C4-2B (cell line): ENCODE measurements around the gene SFTA2.

Source experiments
- ZFX ChIP-seq: fragments of 450-650 bp; IDR thresholded peaks from 2 replicates; pipeline ENCODE4 v1.6.1; 2017
- TF ChIP-seq, protein P1 (sequence below): fragments of 450-650 bp; conservative IDR thresholded peaks from 2 replicates; pipeline ENCODE4 v1.5.1; 2017; ENCODE audit warnings: mild to moderate bottlenecking

DNA sequence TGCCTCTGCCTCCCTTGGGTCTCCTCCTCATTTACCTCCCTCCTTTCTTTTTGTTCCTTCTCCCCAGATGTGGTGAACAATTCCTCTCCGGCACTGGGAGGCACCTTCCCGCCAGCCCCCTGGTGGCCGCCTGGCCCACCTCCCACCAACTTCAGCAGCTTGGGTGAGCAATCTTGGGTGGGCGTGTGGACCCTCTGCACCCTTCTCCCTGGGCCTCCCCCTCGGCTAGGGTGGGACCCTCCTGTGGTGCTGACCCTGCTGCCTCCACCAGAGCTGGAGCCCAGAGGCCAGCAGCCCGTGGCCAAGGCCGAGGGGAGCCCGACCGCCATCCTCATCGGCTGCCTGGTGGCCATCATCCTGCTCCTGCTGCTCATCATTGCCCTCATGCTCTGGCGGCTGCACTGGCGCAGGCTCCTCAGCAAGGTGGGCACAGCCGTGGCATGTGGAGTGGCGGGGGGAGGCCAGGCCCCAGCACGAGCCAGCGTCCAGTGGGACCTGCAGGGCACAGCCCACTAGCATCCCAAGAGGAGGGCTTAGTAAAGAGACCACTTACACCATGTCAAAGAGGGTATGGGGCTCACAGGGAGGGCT, 38.9 kb downstream of the SFTA2 start:
- TF ChIP-seq, protein P1, sequence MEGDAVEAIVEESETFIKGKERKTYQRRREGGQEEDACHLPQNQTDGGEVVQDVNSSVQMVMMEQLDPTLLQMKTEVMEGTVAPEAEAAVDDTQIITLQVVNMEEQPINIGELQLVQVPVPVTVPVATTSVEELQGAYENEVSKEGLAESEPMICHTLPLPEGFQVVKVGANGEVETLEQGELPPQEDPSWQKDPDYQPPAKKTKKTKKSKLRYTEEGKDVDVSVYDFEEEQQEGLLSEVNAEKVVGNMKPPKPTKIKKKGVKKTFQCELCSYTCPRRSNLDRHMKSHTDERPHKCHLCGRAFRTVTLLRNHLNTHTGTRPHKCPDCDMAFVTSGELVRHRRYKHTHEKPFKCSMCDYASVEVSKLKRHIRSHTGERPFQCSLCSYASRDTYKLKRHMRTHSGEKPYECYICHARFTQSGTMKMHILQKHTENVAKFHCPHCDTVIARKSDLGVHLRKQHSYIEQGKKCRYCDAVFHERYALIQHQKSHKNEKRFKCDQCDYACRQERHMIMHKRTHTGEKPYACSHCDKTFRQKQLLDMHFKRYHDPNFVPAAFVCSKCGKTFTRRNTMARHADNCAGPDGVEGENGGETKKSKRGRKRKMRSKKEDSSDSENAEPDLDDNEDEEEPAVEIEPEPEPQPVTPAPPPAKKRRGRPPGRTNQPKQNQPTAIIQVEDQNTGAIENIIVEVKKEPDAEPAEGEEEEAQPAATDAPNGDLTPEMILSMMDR = no peak
- TF ChIP-seq ZFX = no peak
